Activated CD4-positive, alpha-beta T cell treated with anti-CD3 and anti-CD28 coated beads for 48 hours (primary cell): ENCODE results near the gene TEX51.

Source experiments
- DNase-seq: peaks from one replicate; pipeline ENCODE4 v3.0.0-alpha.2; 2020

Gene TEX51

GRCh38 chr2:126898636-126899035 lies at the start of gene TEX51:
TEX51 (plus strand) TSS chr2:126898890; CDS start chr2:126898919, 29 bp downstream.
- DNase-seq = no peak

DNA sequence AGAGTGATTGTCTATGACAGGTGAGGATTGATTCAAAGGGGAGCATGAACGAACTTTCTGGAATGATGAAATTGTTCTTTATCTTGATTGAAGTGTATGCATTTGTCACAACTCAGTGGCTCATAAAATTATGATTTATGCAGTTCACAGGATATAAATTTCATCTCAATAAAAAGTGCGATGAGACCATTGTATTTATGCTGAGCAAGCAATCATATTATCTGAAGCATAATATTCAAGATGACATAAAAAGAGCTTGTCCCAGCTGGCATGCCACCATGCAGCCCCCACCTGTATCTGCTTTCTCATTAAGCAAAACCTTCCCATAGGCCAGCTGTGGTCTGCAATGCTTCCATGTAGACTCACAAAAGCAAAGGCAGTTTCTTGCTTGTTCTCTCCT lies 49.6 kb upstream of the TEX51 start:
- no peak for DNase-seq

DNA sequence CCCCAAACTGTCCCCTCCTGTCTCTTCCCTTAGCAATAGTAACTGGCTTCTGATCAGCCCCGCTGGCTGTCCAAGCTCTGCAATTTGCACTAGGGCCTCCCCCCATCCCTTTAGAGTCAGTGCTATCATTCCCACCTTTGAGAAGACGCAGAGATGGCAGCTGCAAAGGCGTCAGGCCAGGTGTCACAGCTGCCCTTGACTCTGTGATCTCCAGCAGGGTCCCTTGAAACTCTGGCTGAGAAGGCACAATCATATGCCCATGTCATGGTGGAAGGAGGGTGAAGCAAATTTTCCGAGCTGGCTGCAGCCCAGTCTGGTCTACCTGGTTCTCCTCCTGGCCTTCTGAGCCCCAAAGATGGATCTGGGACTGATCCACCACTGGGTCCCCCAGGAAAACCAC lies 49.2 kb upstream of the TEX51 start:
- DNase-seq = no peak

DNA sequence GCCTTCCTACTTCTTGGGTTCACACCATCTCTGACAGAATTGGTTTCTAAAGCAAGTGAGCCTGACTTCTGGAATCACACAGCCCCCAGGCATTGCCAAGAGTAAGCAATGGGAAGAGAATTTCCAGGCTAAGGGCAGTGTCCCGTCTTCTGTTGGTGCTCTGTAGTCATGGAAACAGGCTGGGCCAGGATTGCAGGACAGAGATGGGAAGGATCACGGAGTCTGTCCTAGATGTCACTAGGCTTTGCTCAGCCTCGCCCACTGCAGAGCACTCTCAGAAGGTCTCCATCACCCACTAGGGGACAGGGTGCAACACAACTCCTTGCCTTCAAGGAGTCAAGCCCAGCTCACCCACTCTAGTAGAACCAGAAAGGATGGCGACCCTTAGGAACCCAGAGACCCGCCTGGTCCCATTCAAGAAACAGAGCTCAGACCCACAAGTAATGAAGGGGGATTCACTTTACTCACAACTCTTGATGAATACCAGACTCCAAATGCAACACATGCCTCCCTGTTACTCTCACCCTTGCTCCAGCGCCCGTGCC lies 48.6 kb upstream of the TEX51 start:
- no peak for DNase-seq

DNA sequence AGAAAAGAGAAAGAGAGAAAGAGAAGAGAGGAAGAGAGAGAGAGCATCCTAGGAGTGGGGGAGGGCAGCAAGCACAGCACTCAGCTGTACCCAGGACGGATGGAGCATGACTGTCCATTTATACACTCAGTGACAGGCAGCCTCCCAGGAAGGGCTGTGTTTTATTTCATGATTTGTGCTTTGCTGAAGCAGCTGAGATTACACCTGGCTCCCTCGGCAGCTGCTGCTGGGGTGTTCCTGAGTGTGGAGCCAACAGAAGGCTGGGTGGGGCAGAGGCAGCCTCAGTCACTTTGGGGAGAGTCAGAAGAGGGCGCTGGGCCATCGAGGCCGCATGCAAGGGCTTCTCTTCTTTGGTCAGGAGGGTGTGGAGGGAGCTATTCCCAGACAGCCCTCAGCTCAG lies 47.8 kb upstream of the TEX51 start:
- no peak for DNase-seq

DNA sequence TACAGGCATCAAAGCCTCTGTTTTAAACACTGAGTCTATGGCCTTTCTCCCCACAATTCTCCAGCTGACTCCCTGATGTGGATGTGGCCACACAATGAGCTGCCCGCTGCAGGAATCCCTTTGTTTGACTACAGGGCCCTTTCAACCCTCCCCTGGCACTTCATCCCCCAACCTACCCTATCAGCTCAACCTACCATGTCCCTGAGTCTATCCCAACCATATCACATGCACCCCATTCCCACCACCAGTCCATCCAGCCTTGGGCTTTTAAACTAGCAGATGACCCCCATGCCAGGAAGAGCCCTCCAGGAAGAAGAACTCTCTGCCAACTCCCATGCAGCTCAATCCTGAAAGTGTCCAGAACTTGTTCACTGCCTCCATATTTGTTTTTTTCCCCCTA lies 46.9 kb upstream of the TEX51 start:
- no peak for DNase-seq

DNA sequence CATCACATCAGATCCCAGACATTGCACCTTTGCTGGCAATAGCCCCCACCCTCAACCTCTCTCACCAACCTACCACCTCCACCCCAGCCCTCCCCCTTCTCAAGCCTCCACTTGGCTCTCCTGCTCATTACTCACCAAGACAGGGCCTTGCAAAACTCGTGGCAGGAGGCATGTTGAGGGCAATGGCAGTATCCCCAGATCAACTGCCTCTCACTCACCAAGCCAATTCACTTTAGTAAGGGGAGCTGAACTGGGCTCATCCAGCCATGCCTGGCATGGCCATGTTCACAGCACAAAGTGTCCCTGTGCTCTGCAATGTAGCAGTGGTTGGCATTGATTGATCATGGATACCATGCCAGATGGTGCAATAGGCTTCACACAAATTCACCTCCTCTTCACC lies 46.3 kb upstream of the TEX51 start:
- no peak for DNase-seq

GRCh38 chr2:126855606-126856005 lies 43.1 kb upstream of the TEX51 start:
- DNase-seq = no peak

DNA sequence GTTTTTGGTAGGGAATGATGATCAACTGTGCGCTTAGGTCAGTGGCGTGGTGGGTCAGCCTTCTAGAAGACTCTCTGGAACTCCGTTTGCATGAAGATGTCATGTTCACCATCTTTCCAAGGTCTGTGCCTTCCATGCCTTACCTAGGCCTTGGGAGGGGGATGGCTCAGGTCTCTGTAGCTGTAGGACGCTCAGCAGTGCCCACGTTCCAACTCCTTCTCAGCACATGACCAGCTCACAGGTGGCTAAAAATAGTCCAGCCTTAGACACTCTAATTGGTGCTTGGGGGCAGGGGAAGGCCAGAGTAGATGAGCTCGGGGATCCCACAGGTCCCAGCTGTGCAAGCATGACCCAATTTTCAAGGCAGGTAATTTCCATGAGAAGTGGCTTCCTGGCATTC lies 42.3 kb upstream of the TEX51 start:
- no peak for DNase-seq

GRCh38 chr2:126857502-126857901 lies 41.2 kb upstream of the TEX51 start:
- DNase-seq = no peak

DNA sequence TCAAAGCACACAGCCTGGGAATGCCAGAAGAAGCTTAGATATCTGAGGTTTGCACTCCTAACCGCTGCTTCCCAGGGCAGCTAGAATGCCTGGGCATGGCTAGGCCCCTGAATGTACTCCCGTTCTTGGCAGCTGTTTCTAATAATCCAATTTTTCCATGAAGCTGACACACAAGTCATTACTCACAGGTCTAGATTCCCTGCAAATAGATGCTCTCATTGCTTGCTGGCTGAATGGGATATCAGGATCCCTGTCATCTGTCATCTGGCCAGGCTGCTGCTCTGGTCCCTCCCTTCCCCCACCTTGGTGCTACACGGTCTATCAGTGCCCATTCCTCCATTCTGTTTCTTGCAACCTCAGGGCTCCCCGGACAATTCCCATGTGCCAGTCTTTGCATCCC lies 40.7 kb upstream of the TEX51 start:
- no peak for DNase-seq

GRCh38 chr2:126858436-126858835 lies 40.3 kb upstream of the TEX51 start:
- DNase-seq = no peak

GRCh38 chr2:126858991-126859390 lies 39.7 kb upstream of the TEX51 start:
- no peak for DNase-seq

- no peak for DNase-seq
These were observed 39.1 kb upstream of the TEX51 start for GRCh38 chr2:126859631-126860030.

- no peak for DNase-seq
These were observed 38.3 kb upstream of the TEX51 start for GRCh38 chr2:126860385-126860784.

GRCh38 chr2:126862730-126863129 lies 36.0 kb upstream of the TEX51 start:
- DNase-seq = no peak

GRCh38 chr2:126863336-126864015 lies 35.2 kb upstream of the TEX51 start:
- DNase-seq = no peak

- DNase-seq = no peak
These were observed 33.8 kb upstream of the TEX51 start for GRCh38 chr2:126864861-126865260.

DNA sequence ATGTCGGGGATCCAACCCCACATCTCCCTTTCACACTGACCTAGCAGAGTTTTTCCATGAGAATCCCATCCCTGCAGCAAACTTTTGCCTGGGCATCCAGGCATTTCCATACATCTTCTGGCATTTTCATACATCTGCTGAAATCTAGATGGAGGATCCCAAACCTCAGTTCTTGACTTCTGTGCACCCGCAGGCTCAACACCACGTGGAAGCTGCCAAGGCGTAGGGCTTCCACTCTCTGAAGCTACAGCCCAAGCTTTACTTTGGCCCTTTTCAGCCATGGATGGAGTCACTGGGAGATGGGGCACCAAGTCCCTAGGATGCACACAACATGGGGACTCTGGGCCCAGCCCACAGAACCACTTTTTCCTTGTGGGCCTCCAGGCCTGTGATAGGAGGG lies 32.2 kb upstream of the TEX51 start:
- no peak for DNase-seq

DNA sequence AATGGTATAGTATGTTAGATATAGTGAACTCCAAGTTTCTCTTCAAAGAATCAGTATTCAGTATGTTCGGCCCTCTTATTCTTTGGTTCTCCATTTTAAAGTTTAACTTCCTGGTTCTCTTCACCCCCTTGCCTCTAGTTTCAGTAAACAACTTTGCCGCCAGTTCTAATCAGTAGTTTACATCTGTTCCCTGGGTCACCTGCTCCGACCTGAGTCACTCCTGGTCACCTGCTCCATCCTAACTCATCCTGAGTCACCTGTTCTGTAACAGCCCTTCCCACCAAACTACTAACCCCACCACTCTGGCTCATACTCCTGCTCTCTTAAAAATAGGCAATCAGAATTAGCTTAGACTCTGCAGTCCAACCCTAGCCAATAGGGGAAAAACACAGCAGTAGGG lies 23.7 kb upstream of the TEX51 start:
- no peak for DNase-seq

- DNase-seq = no peak
These were observed 22.1 kb upstream of the TEX51 start for GRCh38 chr2:126876631-126877030.

- no peak for DNase-seq
These were observed 21.6 kb upstream of the TEX51 start for GRCh38 chr2:126877041-126877440.

- no peak for DNase-seq
These were observed 20.7 kb upstream of the TEX51 start for GRCh38 chr2:126877861-126878565.

- no peak for DNase-seq
These were observed 20.1 kb upstream of the TEX51 start for GRCh38 chr2:126878601-126879000.
